ENCODE measurements around the gene CYP4B1. TPM values are rescaled to one million over a fixed set of nuclear protein-coding genes. Genes with fewer than 3 reads are reported as not detected.

Gene CYP4B1
- total RNA-seq, 1 experiment from 2014 or later, result 0.30 TPM

DNA sequence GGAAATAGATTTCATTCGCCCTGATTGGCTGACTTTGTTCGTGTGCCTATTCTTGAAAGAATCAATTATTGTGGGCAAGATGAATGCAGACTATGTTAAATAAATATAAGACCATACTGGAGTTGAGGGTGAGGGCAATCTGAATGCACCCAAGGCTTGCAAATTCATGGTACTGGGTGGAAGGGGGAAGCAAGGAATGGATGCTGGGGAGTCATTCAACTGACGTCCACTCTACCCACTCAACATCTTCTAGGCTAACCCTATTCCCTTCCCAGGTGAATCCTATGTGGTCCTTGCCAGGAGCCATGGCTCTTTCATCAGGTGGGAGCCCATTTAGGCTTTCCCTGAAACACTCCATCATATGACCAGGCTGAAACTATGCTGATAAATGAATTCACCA, 5.7 kb upstream of the CYP4B1 start:
- intact Hi-C loops (cut with micrococcal nuclease), result no loop called here
- BruUV-seq (replicated peaks), result no TSS peak
- no peaks in the 10 kb centered on the region for H4K20me1 ChIP-seq (ENCODE audit: insufficient read depth)
- ChIA-PET CTCF (no interaction called here), POLR2A (no interaction called here), RAD21 (ENCODE audit: low non-redundant PET in 1 of 2, low total read pairs in 2 of 2, uncharacterized antibody in 2 of 2, unreplicated experiment in 2 of 2) (no interaction called here)
- no peak overlapping the region for H3K4me2 ChIP-seq (ENCODE audit: low read length)
- H3K9ac ChIP-seq (ENCODE audit: low read length), result no peak overlapping the region
- H3K36me3 ChIP-seq (ENCODE audit: control insufficient read depth in 1 of 2, insufficient read depth in 2 of 2, low read length in 2 of 2), result no peaks in the 10 kb centered on the region
- no peak overlapping the region for H3K27ac ChIP-seq (ENCODE audit: low read depth, low read length)
- no peak for ATAC-seq
- H3K27me3 ChIP-seq (ENCODE audit: insufficient read depth, low read length), result peaks cover 16% of the 10 kb centered on the region; the same call in 1 of the 2 replicates
- H3K4me1 ChIP-seq (ENCODE audit: control insufficient read depth in 1 of 2, insufficient read depth in 2 of 2, low read length in 2 of 2), result no peaks in the 10 kb centered on the region
- no peak for DNase-seq (ENCODE audit: low read depth, low spot score)
- TF ChIP-seq, protein P1, sequence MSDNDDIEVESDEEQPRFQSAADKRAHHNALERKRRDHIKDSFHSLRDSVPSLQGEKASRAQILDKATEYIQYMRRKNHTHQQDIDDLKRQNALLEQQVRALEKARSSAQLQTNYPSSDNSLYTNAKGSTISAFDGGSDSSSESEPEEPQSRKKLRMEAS (IDR thresholded peaks at IDR 0.05), result no peak
- TF ChIP-seq JUND (IDR thresholded peaks at IDR 0.05) (no peak), ZFX (IDR thresholded peaks at IDR 0.05) (no peak)
- TF ChIP-seq, protein P2, sequence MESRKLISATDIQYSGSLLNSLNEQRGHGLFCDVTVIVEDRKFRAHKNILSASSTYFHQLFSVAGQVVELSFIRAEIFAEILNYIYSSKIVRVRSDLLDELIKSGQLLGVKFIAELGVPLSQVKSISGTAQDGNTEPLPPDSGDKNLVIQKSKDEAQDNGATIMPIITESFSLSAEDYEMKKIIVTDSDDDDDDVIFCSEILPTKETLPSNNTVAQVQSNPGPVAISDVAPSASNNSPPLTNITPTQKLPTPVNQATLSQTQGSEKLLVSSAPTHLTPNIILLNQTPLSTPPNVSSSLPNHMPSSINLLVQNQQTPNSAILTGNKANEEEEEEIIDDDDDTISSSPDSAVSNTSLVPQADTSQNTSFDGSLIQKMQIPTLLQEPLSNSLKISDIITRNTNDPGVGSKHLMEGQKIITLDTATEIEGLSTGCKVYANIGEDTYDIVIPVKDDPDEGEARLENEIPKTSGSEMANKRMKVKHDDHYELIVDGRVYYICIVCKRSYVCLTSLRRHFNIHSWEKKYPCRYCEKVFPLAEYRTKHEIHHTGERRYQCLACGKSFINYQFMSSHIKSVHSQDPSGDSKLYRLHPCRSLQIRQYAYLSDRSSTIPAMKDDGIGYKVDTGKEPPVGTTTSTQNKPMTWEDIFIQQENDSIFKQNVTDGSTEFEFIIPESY (IDR thresholded peaks at IDR 0.05; ENCODE audit: extremely low read depth, insufficient replicate concordance, low read length), result no peak
- no peaks in the 10 kb centered on the region for H3K9me2 ChIP-seq (ENCODE audit: insufficient read depth)
- H2AFZ ChIP-seq (ENCODE audit: low read depth, low read length, poor library complexity, severe bottlenecking), result no peak overlapping the region
- no peaks in the 10 kb centered on the region for H3K9me3 ChIP-seq (ENCODE audit: control insufficient read depth in 1 of 2, insufficient read depth in 1 of 2, low read depth in 1 of 2, low read length in 2 of 2)
- H3K4me3 ChIP-seq (replicated peaks in 1 of 2; ENCODE audit: low read depth in 1 of 2, low read length in 2 of 2), result no peak overlapping the region
- no peaks in the 10 kb centered on the region for H3K79me2 ChIP-seq (ENCODE audit: insufficient read depth, low read length)

DNA sequence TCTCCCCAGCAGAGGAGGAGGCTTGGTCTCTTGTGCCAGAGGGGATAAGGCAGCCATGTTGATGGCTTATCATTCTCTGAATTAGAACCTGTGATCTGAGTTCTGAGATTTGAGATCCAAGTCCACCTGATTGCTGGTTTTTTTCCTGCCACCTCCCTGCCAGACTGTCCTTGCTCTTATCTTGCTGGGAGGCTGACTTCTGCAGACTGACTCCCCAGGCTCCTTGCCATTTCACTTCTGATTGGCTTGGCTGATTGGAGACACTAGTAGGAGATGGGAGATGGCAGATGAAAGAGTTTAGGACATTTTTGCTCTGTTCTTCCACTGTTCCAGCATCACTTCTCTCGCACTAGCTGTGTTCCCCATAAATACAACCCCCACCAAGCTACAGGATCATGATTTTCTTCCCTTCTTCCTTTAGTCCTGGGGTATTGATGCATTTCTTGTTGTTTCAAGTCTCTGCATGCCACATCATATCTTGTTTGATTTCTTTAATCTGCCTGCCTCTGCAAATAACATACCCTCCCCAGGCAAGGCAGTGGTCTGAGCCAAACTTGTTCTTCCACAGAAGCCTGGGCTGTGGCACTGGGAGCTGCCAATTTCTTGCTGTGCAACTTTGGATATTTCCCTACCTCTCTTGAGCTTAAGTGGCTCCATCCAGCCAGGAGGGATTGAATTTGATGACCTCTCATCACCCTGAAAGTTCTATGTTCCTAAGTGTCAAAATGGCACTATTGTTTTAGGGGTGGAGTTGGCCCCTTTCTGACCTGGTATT, 963 bp upstream of the CYP4B1 start:
- no peaks in the 10 kb centered on the region for H3K4me1 ChIP-seq (ENCODE audit: control insufficient read depth in 1 of 2, insufficient read depth in 2 of 2, low read length in 2 of 2)
- CTCF ChIA-PET, result no interaction called here
- DNase-seq (ENCODE audit: low read depth, low spot score) (no peak), ATAC-seq (no peak)
- H3K36me3 ChIP-seq (ENCODE audit: control insufficient read depth in 1 of 2, insufficient read depth in 2 of 2, low read length in 2 of 2), result no peaks in the 10 kb centered on the region
- H3K27ac ChIP-seq (ENCODE audit: low read depth, low read length), result no peak overlapping the region
- H2AFZ ChIP-seq (ENCODE audit: low read depth, low read length, poor library complexity, severe bottlenecking), result no peak overlapping the region
- no peak overlapping the region for H3K4me2 ChIP-seq (ENCODE audit: low read length)
- TF ChIP-seq ZFX (IDR thresholded peaks at IDR 0.05), result no peak
- TF ChIP-seq, protein P2 (IDR thresholded peaks at IDR 0.05; ENCODE audit: extremely low read depth, insufficient replicate concordance, low read length), result no peak
- TF ChIP-seq POLR2AphosphoS5 (IDR thresholded peaks at IDR 0.05; ENCODE audit: low read depth, low read length), result no peak
- TF ChIP-seq ZNF274 (IDR thresholded peaks at IDR 0.05; ENCODE audit: low read depth, low read length), result no peak
- RAD21 ChIA-PET (ENCODE audit: low non-redundant PET in 1 of 2, low total read pairs in 2 of 2, uncharacterized antibody in 2 of 2, unreplicated experiment in 2 of 2), result no interaction called here
- H3K27me3 ChIP-seq (ENCODE audit: insufficient read depth, low read length), result peaks cover 22% of the 10 kb centered on the region; the same call in 1 of the 2 replicates
- H3K9me3 ChIP-seq (ENCODE audit: control insufficient read depth in 1 of 2, insufficient read depth in 1 of 2, low read depth in 1 of 2, low read length in 2 of 2), result no peaks in the 10 kb centered on the region
- intact Hi-C loops (cut with micrococcal nuclease), result no loop called here
- H3K79me2 ChIP-seq (ENCODE audit: insufficient read depth, low read length), result no peaks in the 10 kb centered on the region
- no peak overlapping the region for H3K4me3 ChIP-seq (replicated peaks in 1 of 2; ENCODE audit: low read depth in 1 of 2, low read length in 2 of 2)
- no peak overlapping the region for H3K9ac ChIP-seq (ENCODE audit: low read length)
- no TSS peak for BruUV-seq (replicated peaks)
- H4K20me1 ChIP-seq (ENCODE audit: insufficient read depth), result no peaks in the 10 kb centered on the region
- POLR2A ChIA-PET, result no interaction called here
- no peaks in the 10 kb centered on the region for H3K9me2 ChIP-seq (ENCODE audit: insufficient read depth)
